CD4-positive, alpha-beta T cell treated with Interleukin-10 for 1 hour (primary cell): ENCODE results near the gene KCNQ1.

Experiments
- DNase-seq: peaks from one replicate; pipeline ENCODE4 v3.0.0-alpha.2; 2020

KCNQ1 gene

GRCh38 chr11:2742611-2743426 is 298.0 kb downstream of the KCNQ1 start:
- DNase-seq = no peak

DNA sequence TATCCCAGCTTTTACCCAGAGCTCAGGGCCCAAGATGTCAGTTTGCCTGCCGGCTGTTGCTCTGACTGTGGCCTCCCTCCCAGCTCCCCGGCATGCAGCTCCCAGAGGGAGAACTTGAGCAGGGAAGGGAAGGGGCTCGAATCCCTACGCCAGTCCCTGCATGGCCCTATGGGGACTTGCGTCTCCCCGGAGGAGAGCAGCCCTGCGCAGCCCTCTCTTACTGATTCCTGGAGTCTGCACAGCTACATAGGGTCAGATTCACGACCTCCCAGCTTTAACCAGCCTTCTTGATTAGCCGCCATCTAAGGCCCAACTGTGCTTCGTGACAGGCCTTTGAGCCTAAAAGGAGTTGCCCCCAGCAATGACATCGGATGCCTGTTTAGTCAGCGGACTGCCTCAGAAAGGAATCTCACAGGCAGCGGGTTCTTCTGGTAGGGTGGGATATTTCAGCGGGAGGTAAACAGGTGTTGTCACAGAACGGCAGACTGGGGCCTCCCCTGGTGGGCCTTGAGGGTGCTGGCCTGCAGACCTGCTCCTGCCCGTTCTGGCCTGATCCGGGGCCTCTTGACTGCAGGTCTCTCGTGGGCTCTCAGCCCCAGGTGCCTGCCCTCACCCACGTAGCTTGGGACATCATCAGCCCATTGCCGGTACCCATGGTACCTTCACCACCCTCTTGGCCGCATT is 298.8 kb downstream of the KCNQ1 start:
- no peak for DNase-seq

DNA sequence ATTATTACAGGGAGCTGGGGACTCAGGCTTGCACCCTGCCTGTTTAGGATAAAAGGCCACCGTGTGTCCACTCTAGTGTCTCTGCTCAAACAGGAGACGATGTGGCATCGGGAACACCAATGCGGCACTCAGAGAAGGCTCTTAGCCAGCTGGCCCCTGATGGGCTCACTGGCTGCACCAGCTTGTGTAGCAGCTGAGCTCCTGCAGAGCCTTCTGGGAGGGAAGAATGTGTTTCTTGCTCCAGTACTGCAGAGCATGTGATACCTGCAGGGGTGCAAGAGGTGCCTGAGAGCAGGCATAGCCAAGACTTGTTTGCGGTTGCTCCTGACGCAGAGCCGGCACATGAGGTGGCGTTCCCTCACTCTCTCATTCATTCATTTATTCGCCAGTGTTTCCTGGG is 299.4 kb downstream of the KCNQ1 start:
- no peak for DNase-seq

- DNase-seq = no peak
These were observed 300.7 kb downstream of the KCNQ1 start for GRCh38 chr11:2745511-2745910.

GRCh38 chr11:2746401-2747247 is 301.8 kb downstream of the KCNQ1 start:
- DNase-seq = no peak

DNA sequence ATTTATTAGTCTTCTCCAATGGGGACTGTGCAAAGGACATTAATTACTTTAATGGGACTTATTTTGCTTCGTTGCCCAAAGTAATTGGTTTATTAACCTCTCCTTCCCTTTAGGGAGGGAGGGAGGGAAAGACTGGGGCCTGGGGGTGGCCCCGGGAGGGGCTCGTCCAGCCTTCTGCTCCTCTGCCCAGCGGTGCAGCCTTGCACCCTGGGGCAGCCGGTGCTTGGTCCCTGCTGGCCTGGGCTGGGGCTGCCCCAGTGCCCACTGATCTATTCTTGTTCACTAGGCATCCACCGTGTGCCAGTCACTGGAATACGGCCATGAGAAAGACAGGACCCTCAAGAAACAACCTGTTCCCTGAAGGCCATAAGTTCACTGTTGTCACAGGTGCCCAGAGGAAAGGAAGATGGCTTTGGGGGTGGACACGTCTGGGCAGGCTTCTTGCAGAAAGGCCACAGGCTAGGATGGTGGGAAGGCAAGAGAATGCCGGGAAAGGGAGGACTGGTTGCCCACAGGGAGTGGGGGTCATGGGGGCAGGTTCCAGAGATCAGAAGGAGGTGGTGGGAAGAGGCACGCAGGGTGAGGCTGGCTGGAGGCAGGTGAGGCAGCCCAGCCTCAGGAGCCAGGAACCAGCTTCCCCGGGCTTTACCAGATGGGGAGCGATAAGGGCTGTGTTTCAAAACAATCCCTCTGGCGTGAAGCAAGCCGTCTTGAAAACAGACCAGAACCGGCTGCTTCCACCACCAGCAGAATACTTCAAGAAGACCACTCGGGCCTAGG is 302.6 kb downstream of the KCNQ1 start:
- DNase-seq = no peak

DNA sequence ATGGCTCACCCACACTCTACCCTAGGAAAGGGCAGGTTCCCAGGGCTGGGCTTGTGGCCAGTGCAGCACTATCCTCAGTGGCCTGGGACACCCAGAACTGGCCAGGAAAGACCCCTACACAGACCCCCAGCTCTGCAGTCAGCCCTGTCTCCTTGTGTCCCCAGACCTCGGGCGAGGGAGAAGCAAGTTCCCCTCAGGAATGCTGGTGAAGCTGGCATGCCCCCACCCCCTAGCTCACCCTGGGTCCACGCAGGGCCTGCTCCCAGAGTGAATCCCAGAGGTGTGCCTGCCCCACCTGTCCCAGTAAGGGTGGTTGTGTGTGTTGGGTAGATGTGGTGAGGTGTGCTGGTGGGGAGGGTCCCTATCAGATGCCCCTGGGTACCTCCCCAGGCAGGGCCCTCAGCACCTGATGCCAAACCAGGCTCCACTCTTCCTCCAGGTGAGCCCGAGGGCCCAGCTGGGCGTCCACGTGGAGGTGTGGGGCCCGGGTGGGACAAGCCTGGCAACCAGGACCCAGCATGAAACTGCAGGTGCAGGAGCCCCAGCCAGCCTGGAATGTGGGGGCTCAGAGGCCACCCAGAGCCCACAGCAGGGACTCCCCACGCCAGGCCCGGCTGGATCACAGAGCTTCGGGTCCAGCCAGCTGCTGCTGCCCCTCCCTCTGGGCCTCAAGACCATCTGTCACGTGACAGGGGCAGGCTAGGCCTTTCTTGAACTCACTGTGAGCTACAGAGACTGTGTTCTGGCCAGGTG is 303.4 kb downstream of the KCNQ1 start:
- DNase-seq = no peak

DNA sequence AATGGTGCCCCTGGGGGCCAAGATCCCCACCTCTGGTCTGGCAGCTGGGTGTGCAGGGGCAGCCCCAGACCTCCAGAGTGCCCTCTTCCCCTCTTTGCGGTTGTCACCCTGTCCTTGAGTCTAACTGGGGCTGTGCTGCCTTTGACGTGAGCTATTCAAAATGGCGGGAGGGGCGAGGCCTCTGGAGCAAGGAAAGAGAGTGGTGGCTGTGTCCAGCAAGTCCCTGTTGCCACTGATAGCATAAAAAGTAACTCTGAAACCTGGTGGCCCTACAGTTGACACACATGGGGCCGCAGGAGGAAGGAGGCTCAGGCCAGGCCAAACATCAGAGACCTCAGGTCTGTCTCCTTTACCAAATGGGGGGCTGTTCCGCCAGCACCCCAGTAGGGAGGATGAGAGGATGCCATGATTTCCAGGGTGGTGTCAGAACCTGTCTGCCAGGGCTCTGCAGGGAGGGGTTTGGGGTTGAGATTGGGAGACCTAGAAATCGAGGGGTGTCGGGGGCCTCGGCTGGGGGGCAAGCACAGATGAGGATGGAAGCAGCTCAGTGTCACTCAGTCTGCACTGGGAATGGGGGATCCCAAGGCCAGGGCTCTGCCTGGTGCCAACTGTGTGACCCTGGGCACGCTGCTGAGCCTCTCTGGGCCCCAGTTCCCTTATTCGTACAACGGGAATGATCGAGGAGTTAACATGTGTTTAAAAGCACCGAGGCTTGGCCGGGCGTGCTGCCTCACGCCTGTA is 304.2 kb downstream of the KCNQ1 start:
- no peak for DNase-seq

DNA sequence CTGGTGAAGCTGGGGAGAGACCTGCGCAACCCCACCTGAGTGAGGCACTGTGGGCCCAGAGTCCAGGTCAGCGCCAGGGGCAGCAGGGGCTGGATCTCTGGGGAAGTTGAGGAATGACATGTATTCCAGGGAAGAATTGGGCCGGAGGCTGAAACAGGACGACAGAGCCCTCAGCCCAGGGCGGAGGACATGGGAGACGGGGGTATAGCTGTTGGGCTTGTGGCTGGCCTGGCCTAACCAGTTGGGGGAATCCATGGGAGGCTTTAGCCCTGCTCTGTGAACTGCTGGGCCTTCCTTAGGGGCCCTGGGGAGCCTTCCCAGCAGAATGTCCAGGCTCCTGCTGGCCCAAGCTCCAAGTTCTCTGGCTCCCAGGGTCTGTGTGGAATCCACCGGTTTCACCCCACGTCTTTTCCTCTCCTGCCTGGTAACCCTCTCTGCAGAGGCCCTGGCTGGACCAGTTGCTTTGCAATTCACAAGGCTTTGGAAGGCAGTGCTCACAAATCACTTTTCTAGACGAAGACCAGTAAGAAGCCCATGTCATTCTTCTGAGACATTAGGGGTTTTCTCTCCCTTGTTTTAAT is 305.4 kb downstream of the KCNQ1 start:
- DNase-seq = no peak

DNA sequence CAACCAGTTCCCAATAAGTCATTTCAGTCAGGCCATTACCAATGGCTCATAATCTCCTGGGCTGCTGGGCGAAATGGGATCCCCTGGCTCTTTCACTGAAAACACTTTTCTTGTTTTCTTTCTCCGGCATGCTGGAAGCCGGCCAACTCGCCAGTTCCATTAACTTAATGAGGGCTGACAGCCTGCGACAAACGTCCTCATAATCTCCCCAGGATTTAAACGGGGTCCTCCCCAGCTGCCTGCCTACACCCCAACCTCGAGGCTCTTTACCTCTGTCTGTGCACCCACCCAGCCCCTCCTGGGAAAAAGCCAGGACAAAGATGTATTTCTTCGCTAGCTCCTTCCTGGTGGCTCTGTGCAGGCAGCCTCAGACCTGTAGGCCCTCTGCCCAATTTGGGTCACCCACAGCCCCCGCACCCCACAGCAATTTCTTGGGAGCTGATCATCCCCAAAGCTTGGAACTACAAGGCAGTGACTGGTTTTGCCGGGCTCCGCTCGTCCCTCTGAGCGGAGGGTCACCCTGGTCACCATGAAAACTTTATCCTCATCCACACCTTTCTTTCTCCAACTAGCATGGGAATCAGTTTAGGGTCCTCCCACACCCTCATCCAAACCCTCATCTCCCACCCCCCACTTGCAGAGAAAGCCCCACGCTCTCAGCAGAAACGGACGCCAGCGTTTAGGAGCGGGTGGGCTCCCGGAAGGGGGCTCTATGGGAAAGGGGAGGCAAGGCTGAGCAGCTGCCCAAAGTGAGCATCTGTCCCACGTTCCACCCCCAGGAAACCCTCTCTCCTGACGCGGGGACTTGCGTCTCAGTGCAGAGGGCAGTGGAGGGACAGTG is 306.1 kb downstream of the KCNQ1 start:
- no peak for DNase-seq

- no peak for DNase-seq
These were observed 306.9 kb downstream of the KCNQ1 start for GRCh38 chr11:2751523-2752203.

DNA sequence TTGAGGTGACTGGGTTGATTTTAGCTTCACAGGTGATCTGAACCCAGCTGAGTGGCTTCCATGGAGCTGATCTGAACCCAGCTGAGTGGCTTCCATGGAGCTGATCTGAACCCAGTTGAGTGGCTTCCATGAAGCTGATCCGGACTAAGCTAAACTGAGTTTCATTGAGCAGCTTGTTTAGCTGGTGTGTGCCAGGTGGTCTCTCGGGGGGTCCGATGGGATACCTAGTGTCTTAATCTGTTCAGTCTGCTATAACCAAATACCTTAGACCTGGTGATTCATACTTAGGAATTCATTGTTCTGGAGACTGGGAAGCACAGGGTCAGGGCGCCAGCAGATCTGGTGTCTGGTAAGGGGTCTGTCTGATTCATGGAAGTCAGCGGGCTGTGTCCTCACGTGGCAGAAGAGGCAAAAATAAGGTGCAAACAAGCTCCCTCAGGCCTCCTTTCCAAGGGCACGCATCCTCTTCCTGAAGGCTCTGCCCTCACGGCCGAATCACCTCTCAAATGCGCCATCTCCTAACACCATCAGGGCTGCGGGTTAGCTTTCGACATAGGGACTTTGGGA is 307.5 kb downstream of the KCNQ1 start:
- DNase-seq = no peak

DNA sequence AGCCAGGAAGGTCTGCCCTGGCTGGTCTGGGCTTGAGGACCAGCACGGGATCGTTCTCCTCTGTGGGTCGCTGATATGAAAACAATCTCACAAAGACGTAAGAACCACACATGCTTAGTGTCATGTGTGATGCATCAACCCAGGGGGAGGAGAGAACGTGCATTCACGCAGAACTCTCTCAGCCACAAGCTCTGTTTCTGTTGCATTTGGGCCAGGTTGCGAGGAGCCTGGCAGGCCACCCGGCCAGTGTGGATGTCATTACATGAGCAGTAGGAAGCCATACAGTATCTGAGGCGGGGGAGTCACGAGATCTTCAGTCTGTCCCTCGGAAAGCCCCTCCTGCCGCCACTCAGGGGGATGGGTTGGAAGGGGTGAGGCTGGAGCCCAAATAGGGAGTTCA is 308.1 kb downstream of the KCNQ1 start:
- DNase-seq = no peak

GRCh38 chr11:2754008-2754407 is 309.2 kb downstream of the KCNQ1 start:
- DNase-seq = no peak

GRCh38 chr11:2755071-2755470 is 310.3 kb downstream of the KCNQ1 start:
- no peak for DNase-seq

- no peak for DNase-seq
These were observed 313.9 kb downstream of the KCNQ1 start for GRCh38 chr11:2758751-2759150.

DNA sequence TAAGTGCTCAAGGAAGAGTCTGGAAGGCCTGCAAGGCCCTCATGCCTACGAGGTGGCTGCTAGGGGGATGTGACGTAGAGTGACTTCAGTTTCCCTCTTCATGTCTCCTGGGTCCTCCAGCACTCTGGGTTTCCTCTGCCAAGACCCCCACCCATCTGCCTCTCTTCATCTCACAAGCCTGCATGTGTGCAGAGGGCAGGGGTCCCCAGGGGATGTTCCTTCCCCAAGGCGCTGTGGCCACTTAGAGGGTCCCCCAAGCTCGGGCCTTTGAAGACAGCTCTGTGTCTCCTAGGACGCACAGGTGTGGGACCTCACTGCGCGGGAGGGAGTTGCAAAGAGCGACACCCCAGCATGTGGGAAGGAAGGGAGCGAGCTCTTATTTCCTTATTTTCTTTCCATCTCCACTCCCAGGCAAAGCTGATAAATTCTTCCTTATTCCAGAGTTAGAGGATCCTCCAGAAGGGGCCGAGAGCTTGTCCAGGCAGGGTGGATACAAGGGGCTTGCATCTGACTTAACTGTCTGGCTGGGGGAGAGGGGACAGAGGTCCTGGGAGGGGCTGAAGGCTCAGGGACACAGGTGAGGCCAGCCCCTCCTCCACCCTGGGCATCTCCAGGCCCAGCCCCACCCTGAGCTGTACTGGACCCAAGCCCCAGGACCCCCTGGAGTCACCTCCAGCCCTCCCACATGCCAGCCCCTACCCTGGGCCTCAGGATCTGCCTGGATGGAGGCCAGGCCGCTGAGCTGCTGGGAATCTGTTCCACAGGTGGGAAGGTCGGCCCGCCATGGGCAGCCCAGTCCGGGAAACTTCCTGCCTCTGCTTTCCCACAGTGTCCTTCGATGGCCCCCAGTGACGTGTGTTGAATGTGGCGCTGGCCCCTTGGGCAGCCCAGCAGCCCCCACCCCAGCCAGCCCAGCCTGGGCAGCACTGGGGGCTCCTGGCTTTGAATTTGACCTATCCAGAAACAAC is 314.7 kb downstream of the KCNQ1 start:
- no peak for DNase-seq
